Measurements from ENCODE around the gene SF1. TPM values are rescaled to one million over a fixed set of nuclear protein-coding genes. Genes with fewer than 3 reads are reported as not detected.

Gene SF1
- total RNA-seq, 1 experiment from 2014 or later = 285 TPM

GRCh38 chr11:64813826-64814225 lies 35.5 kb upstream of the SF1 start:
- DNase-seq (ENCODE audit: low spot score) = no peak
- TF ChIP-seq IRF2 (CRISPR knock-in tag; IDR thresholded peaks at IDR 0.05; ENCODE audit: borderline replicate concordance, low read depth) (no peak), ARID4B (CRISPR knock-in tag; IDR thresholded peaks at IDR 0.05; ENCODE audit: borderline replicate concordance) (no peak), ZMAT4 (CRISPR knock-in tag; IDR thresholded peaks at IDR 0.05) (no peak), TEAD1 (CRISPR knock-in tag; IDR thresholded peaks at IDR 0.05) (no peak), NR2C2 (CRISPR knock-in tag; IDR thresholded peaks at IDR 0.05) (no peak), NFATC4 (CRISPR knock-in tag; IDR thresholded peaks at IDR 0.05) (no peak), USF1 (CRISPR knock-in tag; IDR thresholded peaks at IDR 0.05) (no peak), GTF2I (CRISPR knock-in tag; conservative IDR thresholded peaks at IDR 0.05) (no peak), USF2 (CRISPR knock-in tag; IDR thresholded peaks at IDR 0.05) (no peak)
- TF ChIP-seq, protein P1, sequence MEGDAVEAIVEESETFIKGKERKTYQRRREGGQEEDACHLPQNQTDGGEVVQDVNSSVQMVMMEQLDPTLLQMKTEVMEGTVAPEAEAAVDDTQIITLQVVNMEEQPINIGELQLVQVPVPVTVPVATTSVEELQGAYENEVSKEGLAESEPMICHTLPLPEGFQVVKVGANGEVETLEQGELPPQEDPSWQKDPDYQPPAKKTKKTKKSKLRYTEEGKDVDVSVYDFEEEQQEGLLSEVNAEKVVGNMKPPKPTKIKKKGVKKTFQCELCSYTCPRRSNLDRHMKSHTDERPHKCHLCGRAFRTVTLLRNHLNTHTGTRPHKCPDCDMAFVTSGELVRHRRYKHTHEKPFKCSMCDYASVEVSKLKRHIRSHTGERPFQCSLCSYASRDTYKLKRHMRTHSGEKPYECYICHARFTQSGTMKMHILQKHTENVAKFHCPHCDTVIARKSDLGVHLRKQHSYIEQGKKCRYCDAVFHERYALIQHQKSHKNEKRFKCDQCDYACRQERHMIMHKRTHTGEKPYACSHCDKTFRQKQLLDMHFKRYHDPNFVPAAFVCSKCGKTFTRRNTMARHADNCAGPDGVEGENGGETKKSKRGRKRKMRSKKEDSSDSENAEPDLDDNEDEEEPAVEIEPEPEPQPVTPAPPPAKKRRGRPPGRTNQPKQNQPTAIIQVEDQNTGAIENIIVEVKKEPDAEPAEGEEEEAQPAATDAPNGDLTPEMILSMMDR (IDR thresholded peaks at IDR 0.05) = no peak
- Mint-ChIP-seq H3K27ac (no peak overlapping the region), H3K27me3 (ENCODE audit: low read depth) (peaks cover 3% of the 10 kb centered on the region; the same call in 1 of the 2 replicates), H3K4me3 (no peak overlapping the region), H3K36me3 (no peaks in the 10 kb centered on the region), H3K9me3 (no peaks in the 10 kb centered on the region), H3K4me1 (peaks cover 6% of the 10 kb centered on the region; the same call in 1 of the 2 replicates)
- no peak for ATAC-seq
- ChIA-PET POLR2A (no interaction called here), CTCF (interaction anchor here (1.5 kb wide), 1 partner anchor 10 kb away, joined by 4 read pairs; no protein-coding TSS in a partner anchor)

DNA sequence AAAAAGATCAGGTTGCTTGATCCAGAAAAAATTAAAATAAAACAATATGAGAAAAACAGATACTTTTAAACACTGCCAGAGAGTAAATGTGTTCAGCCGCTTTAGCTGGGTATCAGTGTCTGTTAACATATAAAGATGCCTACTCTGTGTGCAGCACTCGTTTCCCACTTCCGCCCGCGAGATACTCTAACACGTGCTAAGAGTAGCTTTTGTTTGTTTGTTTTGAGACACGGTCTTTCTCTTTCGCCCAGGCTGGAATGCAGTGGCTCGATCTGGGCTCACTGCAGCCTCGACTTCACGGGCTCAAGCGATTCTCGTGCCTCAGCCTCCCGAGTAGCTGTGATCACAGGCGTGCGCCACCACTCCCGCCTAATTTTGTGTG lies 32.5 kb upstream of the SF1 start:
- DNase-seq (ENCODE audit: low spot score) (peak; percentile 30), ATAC-seq (peak; percentile 4)
- ChIA-PET CTCF (interaction anchor here (0.5 to 3.8 kb wide), 9 partner anchors 11 to 453 kb away, joined by 3 to 28 read pairs (median 5); no protein-coding TSS in a partner anchor), POLR2A (interaction anchor here (0.6 to 1.5 kb wide), 2 partner anchors 9 to 32 kb away, joined by 3 to 4 read pairs; no protein-coding TSS in a partner anchor)
- Mint-ChIP-seq H3K27me3 (ENCODE audit: low read depth) (no peaks in the 10 kb centered on the region), H3K36me3 (peaks cover 11% of the 10 kb centered on the region; the same call in 1 of the 2 replicates), H3K27ac (peak overlapping the region; percentile 76; the same call in 1 of the 2 replicates), H3K9me3 (no peaks in the 10 kb centered on the region), H3K4me3 (peak overlapping the region; percentile 91), H3K4me1 (peaks cover 6% of the 10 kb centered on the region; the same call in 1 of the 2 replicates)
- TF ChIP-seq ETV6 (CRISPR knock-in tag; IDR thresholded peaks at IDR 0.05) = 0 out of 2 replicates have a peak, but pooled peaks have one; percentile 4
- TF ChIP-seq ESRRA (CRISPR knock-in tag; IDR thresholded peaks at IDR 0.05; ENCODE audit: borderline replicate concordance) = no peak

- H3K9me3 Mint-ChIP-seq = no peaks in the 10 kb centered on the region
- peaks cover 6% of the 10 kb centered on the region; the same call in 1 of the 2 replicates for H3K4me1 Mint-ChIP-seq
- CTCF ChIA-PET = interaction anchor here (0.5 to 3.8 kb wide), 10 partner anchors 11 to 455 kb away, joined by 3 to 28 read pairs (median 5); partner anchors contain the start of gene SF1
- peak; percentile 99 for ATAC-seq
- peak within 1 kb of the TSS; percentile 91 for H3K4me3 Mint-ChIP-seq
- H3K36me3 Mint-ChIP-seq = peaks cover 15% of the 10 kb centered on the region; the same call in 1 of the 2 replicates
- H3K27me3 Mint-ChIP-seq (ENCODE audit: low read depth) = no peaks in the 10 kb centered on the region
- peak within 1 kb of the TSS; percentile 85 for H3K27ac Mint-ChIP-seq
- POLR2A ChIA-PET = interaction anchor here (1.5 kb wide), 1 partner anchor 31 kb away, joined by 4 read pairs; no protein-coding TSS in a partner anchor
- peak; percentile 98 for DNase-seq (ENCODE audit: low spot score)
- TF ChIP-seq USF1 (CRISPR knock-in tag; IDR thresholded peaks at IDR 0.05) = peak; percentile 12; the same call in 1 of the 2 replicates
- TF ChIP-seq ZNF416 (CRISPR knock-in tag; IDR thresholded peaks at IDR 0.05) = no peak
- TF ChIP-seq SMAD3 (CRISPR knock-in tag; IDR thresholded peaks at IDR 0.05; ENCODE audit: borderline replicate concordance) = no peak
- no peak for TF ChIP-seq NFE2L1 (CRISPR knock-in tag; IDR thresholded peaks at IDR 0.05)
- TF ChIP-seq ZMAT4 (CRISPR knock-in tag; IDR thresholded peaks at IDR 0.05) = no peak
- TF ChIP-seq PRRX2 (CRISPR knock-in tag; IDR thresholded peaks at IDR 0.05) = no peak
- peak; percentile 63 for TF ChIP-seq FOXK1 (CRISPR knock-in tag; IDR thresholded peaks at IDR 0.05)
- TF ChIP-seq SP1 (CRISPR knock-in tag; conservative IDR thresholded peaks at IDR 0.05) = peak; percentile 92
- TF ChIP-seq JAZF1 (CRISPR knock-in tag; IDR thresholded peaks at IDR 0.05) = no peak
- TF ChIP-seq USF2 (CRISPR knock-in tag; IDR thresholded peaks at IDR 0.05) = peak; percentile 20; the same call in 1 of the 2 replicates
Observed at GRCh38 chr11:64810271-64810890, 32.0 kb upstream of the SF1 start, which contains the start of gene MEN1. Gene MEN1, minus strand, starts transcription at chr11:64810551. Its CDS starts 442 bp downstream, at chr11:64810109.
